H1 (cell line): ENCODE measurements around the gene ERVV-1. TPM values are rescaled to one million over a fixed set of nuclear protein-coding genes. Genes with fewer than 3 reads are reported as not detected.

Experiments used
- CTCF ChIA-PET: fragments of 300-600 bp; sonication (Branson Sonifier 250); formaldehyde crosslinking; loops from one replicate; lab custom pipeline; 2021; ENCODE audit not compliant: partially characterized antibody; lab: Charles Lee
- POLR2A ChIA-PET: fragments of 300-600 bp; sonication (Branson Sonifier 250); formaldehyde crosslinking; loops from one replicate; lab custom pipeline; 2021; ENCODE audit warnings: inconsistent platforms; ENCODE audit not compliant: partially characterized antibody; lab: Charles Lee
- DNase-seq, 2 experiments: peaks; one replicate each; pipeline versions ENCODE4 v3.0.0 to v3.0.0-alpha.2; 2010 to 2022; ENCODE audit warnings: low spot score in 2 of 2, low read depth in 1 of 2, mixed read lengths in 1 of 2
- FAIRE-seq: peaks from 2 replicates; lab custom pipeline; 2011; peaks lifted over from hg19 to GRCh38; lab: Jason Lieb, UNC
- H2AFZ ChIP-seq: 2 replicates; pipeline ENCODE4 v1.8.1; 2012; ENCODE audit warnings: low read length, inconsistent platforms
- H2AK5ac ChIP-seq: 2 replicates; pipeline ENCODE4 v1.6.1; 2013; ENCODE audit warnings: low read depth, low read length
- H2BK120ac ChIP-seq: replicated peaks from 2 replicates; pipeline ENCODE3; 2013; ENCODE audit warnings: low read depth, low read length, inconsistent platforms
- H2BK12ac ChIP-seq: 2 replicates; pipeline ENCODE4 v1.6.1; 2013; ENCODE audit warnings: low read depth, low read length
- H2BK15ac ChIP-seq: 2 replicates; pipeline ENCODE4 v1.6.1; 2013; ENCODE audit warnings: low read length
- H2BK20ac ChIP-seq: 2 replicates; pipeline ENCODE4 v1.6.1; 2013; ENCODE audit warnings: low read length
- H2BK5ac ChIP-seq: 2 replicates; pipeline ENCODE4 v1.6.1; 2013; ENCODE audit warnings: low read depth, low read length
- H3K14ac ChIP-seq: 2 replicates; pipeline ENCODE4 v1.6.1; 2013; ENCODE audit warnings: inconsistent platforms; ENCODE audit not compliant: insufficient read length
- H3K18ac ChIP-seq: 2 replicates; pipeline ENCODE4 v1.6.1; 2013; ENCODE audit warnings: low read length; ENCODE audit errors: extremely low read depth
- H3K23ac ChIP-seq: 2 replicates; pipeline ENCODE4 v1.6.1; 2013; ENCODE audit warnings: inconsistent platforms; ENCODE audit not compliant: insufficient read length
- H3K23me2 ChIP-seq: 2 replicates; pipeline ENCODE4 v1.6.1; 2013; ENCODE audit warnings: low read depth, low read length
- H3K27ac ChIP-seq: 2 replicates; pipeline ENCODE4 v1.6.1; 2011; ENCODE audit warnings: low read depth, low read length, inconsistent platforms
- H3K27me3 ChIP-seq, 4 experiments: replicated peaks in 1 of 4; 1 replicate in 1 of 4; 2 replicates in 3 of 4; pipeline versions ENCODE4 v1.6.1 to v1.8.1; 2011 to 2013; ENCODE audit warnings: low read length in 3 of 4, mild to moderate bottlenecking in 3 of 4, inconsistent platforms in 2 of 4, mixed read lengths in 2 of 4, moderate library complexity in 1 of 4; ENCODE audit not compliant: control insufficient read depth in 3 of 4, insufficient read depth in 3 of 4; ENCODE audit errors: extremely low read depth in 1 of 4
- H3K36me3 ChIP-seq, 4 experiments: 2 replicates each; pipeline versions ENCODE4 v1.6.1 to v1.8.1; 2011 to 2013; ENCODE audit warnings: mild to moderate bottlenecking in 4 of 4, low read length in 3 of 4, moderate library complexity in 2 of 4, control low read depth in 1 of 4, inconsistent platforms in 1 of 4; ENCODE audit not compliant: insufficient read depth in 4 of 4, control insufficient read depth in 2 of 4
- H3K4ac ChIP-seq: replicated peaks from 2 replicates; pipeline ENCODE3; 2013; ENCODE audit warnings: low read length, low read depth, mixed read lengths, inconsistent platforms; ENCODE audit not compliant: insufficient read length
- H3K4me1 ChIP-seq, 4 experiments: replicated peaks in 1 of 4; 1 replicate in 1 of 4; 2 replicates in 3 of 4; pipeline versions ENCODE4 v1.6.1 to v1.8.1; 2011 to 2013; ENCODE audit warnings: low read length in 3 of 4, inconsistent platforms in 2 of 4, mixed read lengths in 1 of 4; ENCODE audit not compliant: insufficient read depth in 4 of 4, control insufficient read depth in 3 of 4
- H3K4me2 ChIP-seq, 2 experiments: 2 replicates each; pipeline versions ENCODE4 v1.6.1 to v1.8.1; 2011 to 2013; ENCODE audit warnings: low read depth in 2 of 2, low read length in 2 of 2, control low read depth in 1 of 2, inconsistent platforms in 1 of 2, mild to moderate bottlenecking in 1 of 2; ENCODE audit not compliant: insufficient read depth in 1 of 2
- H3K4me3 ChIP-seq, 4 experiments: fragments of 200-600, 300-600 bp in 1 of 4; sonication (generic), shearing (Covaris generic), sonication (Bioruptor Twin) in 1 of 4; 2 replicates each; pipeline versions ENCODE4 v1.5.1 to v1.8.1; 2011 to 2016; ENCODE audit warnings: low read length in 4 of 4, low read depth in 3 of 4, control low read depth in 2 of 4, inconsistent platforms in 2 of 4, mild to moderate bottlenecking in 2 of 4, mixed read lengths in 1 of 4, moderate library complexity in 1 of 4; ENCODE audit not compliant: insufficient read depth in 2 of 4; ENCODE audit errors: extremely low read depth in 1 of 4
- H3K56ac ChIP-seq: replicated peaks from 2 replicates; pipeline ENCODE3; 2013; ENCODE audit warnings: low read depth, mild to moderate bottlenecking, mixed read lengths, low read length, inconsistent platforms; ENCODE audit not compliant: insufficient read length
- H3K79me1 ChIP-seq: 2 replicates; pipeline ENCODE4 v1.6.1; 2013; ENCODE audit warnings: low read depth, low read length, control low read depth
- H3K79me2 ChIP-seq, 2 experiments: 2 replicates each; pipeline versions ENCODE4 v1.6.1 to v1.8.1; 2012 to 2013; ENCODE audit warnings: low read length in 2 of 2, mild to moderate bottlenecking in 2 of 2, inconsistent platforms in 1 of 2; ENCODE audit not compliant: insufficient read depth in 2 of 2, control insufficient read depth in 1 of 2
- H3K9ac ChIP-seq, 4 experiments: replicated peaks in 1 of 4; 1 replicate in 1 of 4; 2 replicates in 3 of 4; pipeline versions ENCODE4 v1.6.1 to v1.8.1; 2011 to 2013; ENCODE audit warnings: low read depth in 3 of 4, low read length in 3 of 4, control low read depth in 2 of 4, mild to moderate bottlenecking in 2 of 4, moderate library complexity in 2 of 4, inconsistent platforms in 1 of 4; ENCODE audit errors: extremely low read depth in 1 of 4
- H3K9me3 ChIP-seq, 2 experiments: 2 replicates each; pipeline versions ENCODE4 v1.6.1 to v1.8.1; 2012 to 2013; ENCODE audit warnings: mild to moderate bottlenecking in 2 of 2, moderate library complexity in 2 of 2, control low read depth in 1 of 2, inconsistent platforms in 1 of 2, low read depth in 1 of 2, low read length in 1 of 2, mixed read lengths in 1 of 2; ENCODE audit not compliant: insufficient read depth in 2 of 2
- H4K20me1 ChIP-seq, 2 experiments: replicated peaks in 1 of 2; 2 replicates each; pipeline versions ENCODE3 to v1.8.1; 2011 to 2013; ENCODE audit warnings: inconsistent platforms in 2 of 2, low read length in 2 of 2, mild to moderate bottlenecking in 1 of 2; ENCODE audit not compliant: insufficient read depth in 2 of 2, control insufficient read depth in 1 of 2
- H4K5ac ChIP-seq: 2 replicates; pipeline ENCODE4 v1.6.1; 2013; ENCODE audit warnings: low read length, low read depth, mixed read lengths, inconsistent platforms; ENCODE audit not compliant: insufficient read length
- H4K8ac ChIP-seq: 2 replicates; pipeline ENCODE4 v1.8.0; 2013; ENCODE audit warnings: mild to moderate bottlenecking, moderate library complexity, low read length, inconsistent platforms; ENCODE audit not compliant: insufficient read depth; ENCODE audit errors: extremely low read depth
- H4K91ac ChIP-seq: replicated peaks from 2 replicates; pipeline ENCODE3; 2013; ENCODE audit warnings: low read length, mixed read lengths, inconsistent platforms; ENCODE audit not compliant: insufficient read length
- CHD1 ChIP-seq: IDR thresholded peaks from 2 replicates; pipeline ENCODE4 v1.6.1; 2012; ENCODE audit warnings: low read depth, low read length, improper control_type of control experiment
- CTBP2 ChIP-seq: IDR thresholded peaks from 2 replicates; pipeline ENCODE4 v1.7.0; 2011; ENCODE audit warnings: borderline replicate concordance, mild to moderate bottlenecking, moderate library complexity, mixed read lengths, low read length; ENCODE audit not compliant: insufficient read depth, insufficient read length
- CTCF ChIP-seq, 3 experiments: IDR thresholded peaks; 1 replicate in 2 of 3; 2 replicates in 1 of 3; pipeline versions ENCODE4 v1.5.1 to v1.6.1; 2011; ENCODE audit warnings: low read length in 3 of 3, mild to moderate bottlenecking in 3 of 3, inconsistent platforms in 2 of 3, low read depth in 1 of 3, moderate library complexity in 1 of 3; ENCODE audit not compliant: insufficient read depth in 1 of 3; ENCODE audit errors: control extremely low read depth in 1 of 3
- E2F6 ChIP-seq: IDR thresholded peaks from 2 replicates; pipeline ENCODE4 v1.6.1; 2012; ENCODE audit warnings: inconsistent platforms
- FOSL1 ChIP-seq: IDR thresholded peaks from 2 replicates; pipeline ENCODE4 v1.6.1; 2011; ENCODE audit warnings: mild to moderate bottlenecking, low read depth, low read length, moderate library complexity; ENCODE audit not compliant: insufficient read depth
- GTF2F1 ChIP-seq: IDR thresholded peaks from 2 replicates; pipeline ENCODE4 v1.6.1; 2012; ENCODE audit warnings: low read depth, low read length, improper control_type of control experiment, borderline replicate concordance
- KDM1A ChIP-seq: fragments of 200-600, 300-600 bp; sonication (generic); IDR thresholded peaks from 2 replicates; pipeline ENCODE4 v1.7.1; 2016; ENCODE audit warnings: mild to moderate bottlenecking, low read length, borderline replicate concordance
- SRF ChIP-seq: IDR thresholded peaks from 2 replicates; pipeline ENCODE4 v1.6.1; 2011; ENCODE audit warnings: mild to moderate bottlenecking, low read depth, low read length, moderate library complexity
- WGBS, 2 experiments: shearing (Covaris generic) in 1 of 2; methylation state at CpG; one replicate each; pipeline versions ENCODE4 v1.1.6 to v1.1.7; 2013 to 2015; ENCODE audit warnings: low lambda C conversion rate in 2 of 2, mixed read lengths in 2 of 2, inconsistent platforms in 1 of 2, low coverage in 1 of 2, missing lambda C conversion rate in 1 of 2; ENCODE audit not compliant: insufficient replicate concordance in 2 of 2, insufficient coverage in 1 of 2, insufficient read length in 1 of 2; ENCODE audit errors: extremely low coverage in 1 of 2, missing lambda C conversion rate in 1 of 2; 5-methylcytosine and 5-hydroxymethylcytosine counted together
- polyA plus RNA-seq, 7 experiments: library from polyadenylated mRNA; depleted of rRNA in 3 of 7; stranded (reverse) in 5 of 7; unstranded in 2 of 7; fragments of >200 nt in 5 of 7; fragments of 200-250 nt in 2 of 7; gene quantifications; 1 replicate in 5 of 7; 2 replicates in 1 of 7; 4 replicates in 1 of 7; pipeline versions ENCODE4 v1.2.1 to v1.2.3, GENCODE V29; 2011 to 2013; ENCODE audit warnings: missing spikeins in 2 of 7, mixed read lengths in 2 of 7
- total RNA-seq: library from RNA; stranded (reverse); fragmentation: NEBNext Ultra II Directional; extraction: Animal tissue kit (Norgen Biotek cat#: 25700); gene quantifications from 2 replicates; pipeline ENCODE4 v1.2.1, GENCODE V29; 2021

Gene ERVV-1
- total and polyA plus RNA-seq, 2 of the 8 experiments (the other 6 are each of a cell fraction or from before 2014, with no cell fraction given) = not detected

- H4K8ac ChIP-seq = no peak overlapping the region
- CTCF ChIA-PET = interaction anchor here (1.0 kb wide), 1 partner anchor 65 kb away, joined by 3 read pairs; no protein-coding TSS in a partner anchor
- TF ChIP-seq GTF2F1 (no peak), SRF (no peak), CHD1 (no peak), CTBP2 (no peak), FOSL1 (no peak), KDM1A (no peak), CTCF (IDR thresholded peaks at IDR 0.05; ENCODE audit: control extremely low read depth in 1 of 3, insufficient read depth in 1 of 3, low read depth in 1 of 3, low read length in 3 of 3) (no peak), E2F6 (no peak)
Observed at GRCh38 chr19:52995711-52996110, 18.0 kb upstream of the ERVV-1 start.

More at GRCh38 chr19:52995711-52996110, 18.0 kb upstream of the ERVV-1 start:
- H3K36me3 ChIP-seq = no peaks in the 10 kb centered on the region
- H4K20me1 ChIP-seq = no peaks in the 10 kb centered on the region
- H2BK12ac ChIP-seq = no peak overlapping the region
- H4K91ac ChIP-seq = no peak overlapping the region
- no peak overlapping the region for H2BK120ac ChIP-seq
- DNase-seq (no peak), FAIRE-seq (no peak)
- no peak overlapping the region for H2BK5ac ChIP-seq
- H3K79me1 ChIP-seq = no peaks in the 10 kb centered on the region
- peaks cover 9% of the 10 kb centered on the region for H3K23me2 ChIP-seq
- no peaks in the 10 kb centered on the region for H3K79me2 ChIP-seq
- peaks cover 0 to 10% (median 3%) of the 10 kb centered on the region in 4 experiments; a peak in 4 of 7 replicates for H3K4me1 ChIP-seq
- no peak overlapping the region for H4K5ac ChIP-seq
- H3K4me2 ChIP-seq = no peak overlapping the region
- 89% methylated on average over 7 of the region's 7 CpGs; no CpG with 5 or more reads in 1 of the 2 experiments for WGBS, 2 experiments
- H2AFZ ChIP-seq = no peak overlapping the region
- no peak overlapping the region for H3K56ac ChIP-seq
- H3K18ac ChIP-seq = no peak overlapping the region; the same call in 1 of the 2 replicates
- H3K9me3 ChIP-seq = no peaks in the 10 kb centered on the region; a peak in 1 of 4 replicates
- H3K27me3 ChIP-seq = peaks cover 5 to 21% (median 14%) of the 10 kb centered on the region in 4 experiments
- H3K27ac ChIP-seq = no peak overlapping the region
- H3K23ac ChIP-seq = no peak overlapping the region
- POLR2A ChIA-PET = no interaction called here
- H2BK15ac ChIP-seq = no peak overlapping the region
- no peak overlapping the region for H3K4me3 ChIP-seq
- H3K4ac ChIP-seq = no peak overlapping the region
- H2AK5ac ChIP-seq = no peak overlapping the region
- no peak overlapping the region for H2BK20ac ChIP-seq
- H3K9ac ChIP-seq = no peak overlapping the region
- H3K14ac ChIP-seq = no peak overlapping the region
